VCaP (cell line): ENCODE data around the gene COL1A1.

Source experiments
- H3K27ac ChIP-seq: fragments of 450-650 bp; 2 replicates; pipeline ENCODE4 v1.5.1; 2017
- TF ChIP-seq, protein P1 (sequence below): fragments of 450-650 bp; conservative IDR thresholded peaks from 2 replicates; pipeline ENCODE4 v1.5.1; 2017; ENCODE audit warnings: mild to moderate bottlenecking, moderate library complexity

The COL1A1 gene

DNA sequence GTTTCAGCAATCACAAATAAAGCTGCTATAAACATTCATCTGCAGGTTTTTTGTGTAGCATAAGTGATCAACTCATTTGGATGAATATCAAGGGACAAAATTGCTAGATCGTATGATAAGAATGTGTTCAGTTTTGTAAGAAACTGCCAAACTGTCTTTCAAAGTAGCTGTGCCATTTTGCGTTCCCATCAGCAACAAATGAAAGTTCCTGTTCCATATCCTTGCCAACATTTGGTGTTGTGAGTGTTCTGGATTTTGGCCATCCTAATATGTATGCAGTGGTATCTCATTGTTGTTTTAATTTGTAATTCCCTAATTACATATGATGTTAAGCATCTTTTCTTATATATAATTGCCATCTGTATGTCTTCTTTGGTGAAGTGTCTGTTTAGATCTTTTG is 36.5 kb upstream of the COL1A1 start:
- H3K27ac ChIP-seq, result no peak overlapping the region
- TF ChIP-seq, protein P1, sequence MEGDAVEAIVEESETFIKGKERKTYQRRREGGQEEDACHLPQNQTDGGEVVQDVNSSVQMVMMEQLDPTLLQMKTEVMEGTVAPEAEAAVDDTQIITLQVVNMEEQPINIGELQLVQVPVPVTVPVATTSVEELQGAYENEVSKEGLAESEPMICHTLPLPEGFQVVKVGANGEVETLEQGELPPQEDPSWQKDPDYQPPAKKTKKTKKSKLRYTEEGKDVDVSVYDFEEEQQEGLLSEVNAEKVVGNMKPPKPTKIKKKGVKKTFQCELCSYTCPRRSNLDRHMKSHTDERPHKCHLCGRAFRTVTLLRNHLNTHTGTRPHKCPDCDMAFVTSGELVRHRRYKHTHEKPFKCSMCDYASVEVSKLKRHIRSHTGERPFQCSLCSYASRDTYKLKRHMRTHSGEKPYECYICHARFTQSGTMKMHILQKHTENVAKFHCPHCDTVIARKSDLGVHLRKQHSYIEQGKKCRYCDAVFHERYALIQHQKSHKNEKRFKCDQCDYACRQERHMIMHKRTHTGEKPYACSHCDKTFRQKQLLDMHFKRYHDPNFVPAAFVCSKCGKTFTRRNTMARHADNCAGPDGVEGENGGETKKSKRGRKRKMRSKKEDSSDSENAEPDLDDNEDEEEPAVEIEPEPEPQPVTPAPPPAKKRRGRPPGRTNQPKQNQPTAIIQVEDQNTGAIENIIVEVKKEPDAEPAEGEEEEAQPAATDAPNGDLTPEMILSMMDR, result no peak

DNA sequence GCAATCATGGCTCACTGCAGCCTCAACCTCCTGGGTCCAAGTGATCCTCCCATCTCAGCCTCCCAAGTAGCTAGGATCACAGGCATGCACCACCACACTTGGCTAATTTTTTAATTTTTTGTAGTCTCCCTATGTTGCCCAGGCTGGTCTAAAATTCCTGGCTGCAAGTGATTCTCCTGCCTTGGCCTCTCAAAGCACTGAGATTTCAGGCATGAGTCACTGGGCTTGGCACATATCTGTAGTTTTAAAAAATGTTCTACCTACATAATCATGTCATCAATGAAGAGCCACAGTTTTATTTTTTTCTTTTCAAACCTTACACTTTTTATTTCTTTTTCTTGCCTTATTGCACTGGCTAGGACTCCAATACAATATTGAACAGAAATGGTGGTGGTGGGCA is 33.1 kb upstream of the COL1A1 start:
- no peak overlapping the region for H3K27ac ChIP-seq
- TF ChIP-seq, protein P1, result no peak

DNA sequence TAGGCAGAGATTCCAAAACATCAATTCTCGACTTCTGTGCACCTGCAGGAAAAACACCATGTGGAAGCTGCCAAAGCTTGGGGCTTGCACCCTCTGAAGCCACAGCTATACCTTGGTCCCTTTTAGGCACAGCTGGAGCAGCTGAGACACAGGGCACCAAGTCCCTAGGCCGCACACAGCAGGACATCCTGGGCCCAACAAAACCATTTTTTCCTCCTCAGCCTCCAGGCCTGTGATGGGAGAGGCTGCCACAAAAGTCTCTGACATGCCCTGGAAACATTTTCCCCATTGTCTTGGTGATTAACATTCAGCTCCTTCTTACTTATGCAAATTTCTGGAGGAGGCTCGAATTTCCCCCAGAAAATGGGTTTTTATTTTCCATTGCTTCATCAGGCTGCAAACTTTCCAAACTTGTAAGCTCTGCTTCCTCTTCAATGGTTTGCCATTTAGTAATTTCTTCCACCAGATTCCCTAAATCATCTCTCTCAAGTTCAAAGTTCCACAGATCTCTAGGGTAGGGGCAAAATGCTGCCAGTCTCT is 24.3 kb upstream of the COL1A1 start:
- TF ChIP-seq, protein P1, result no peak

DNA sequence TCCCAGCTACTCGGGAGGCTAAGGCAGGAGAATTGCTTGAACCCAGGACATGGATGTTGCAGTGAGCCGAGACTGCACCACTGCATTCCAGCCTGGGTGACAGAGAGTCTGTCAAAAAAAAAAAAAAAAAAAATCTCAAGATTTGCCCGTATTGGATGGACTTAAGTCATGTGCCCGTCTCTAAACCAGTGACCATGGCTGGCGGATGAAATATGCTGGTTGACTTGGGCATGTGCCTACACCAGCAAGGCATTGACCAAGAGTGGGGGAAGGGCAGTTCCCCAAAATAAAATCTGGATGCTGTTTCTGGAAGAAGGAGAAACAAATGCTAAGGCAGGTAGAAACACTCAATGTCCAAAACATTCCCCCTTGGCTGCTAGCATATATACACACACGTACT is 21.5 kb upstream of the COL1A1 start:
- no peak overlapping the region for H3K27ac ChIP-seq
- TF ChIP-seq, protein P1, result no peak

More for the DNA sequence above, 24.3 kb upstream of the COL1A1 start:
- no peak overlapping the region for H3K27ac ChIP-seq

DNA sequence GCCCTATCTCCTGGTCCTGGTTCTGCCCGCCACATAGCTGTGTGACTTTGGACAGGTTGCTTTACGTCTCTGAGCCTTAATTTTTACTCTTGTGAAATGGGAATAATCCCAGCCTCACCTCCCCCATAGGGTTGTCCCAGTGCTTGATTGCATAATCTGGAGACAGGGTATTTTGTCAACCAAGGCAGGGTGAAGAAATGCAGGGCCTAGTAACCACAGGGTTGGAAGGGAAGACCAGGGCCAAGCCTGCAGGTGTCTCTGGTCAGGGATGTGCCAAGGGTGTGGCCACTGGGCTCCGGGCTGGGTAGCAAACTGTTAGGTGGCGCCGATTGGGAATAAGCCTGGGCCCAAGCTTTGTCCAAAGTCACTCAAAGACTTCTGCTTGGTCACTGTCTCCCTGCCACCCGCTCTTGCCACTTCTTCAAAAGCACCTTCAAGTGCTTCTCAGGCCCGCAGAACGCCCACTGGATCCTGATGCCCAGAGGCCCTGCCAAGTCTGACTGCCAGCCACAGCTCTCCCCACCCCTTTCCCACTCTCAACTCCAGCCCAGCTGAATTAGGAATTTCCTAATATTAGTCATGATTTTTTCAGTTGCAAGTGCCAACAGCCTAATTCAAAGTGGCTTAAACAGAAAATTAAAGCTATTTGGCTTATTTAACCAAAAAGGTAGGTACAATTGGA is 20.6 kb upstream of the COL1A1 start:
- H3K27ac ChIP-seq, result no peak overlapping the region
- TF ChIP-seq, protein P1, result no peak

DNA sequence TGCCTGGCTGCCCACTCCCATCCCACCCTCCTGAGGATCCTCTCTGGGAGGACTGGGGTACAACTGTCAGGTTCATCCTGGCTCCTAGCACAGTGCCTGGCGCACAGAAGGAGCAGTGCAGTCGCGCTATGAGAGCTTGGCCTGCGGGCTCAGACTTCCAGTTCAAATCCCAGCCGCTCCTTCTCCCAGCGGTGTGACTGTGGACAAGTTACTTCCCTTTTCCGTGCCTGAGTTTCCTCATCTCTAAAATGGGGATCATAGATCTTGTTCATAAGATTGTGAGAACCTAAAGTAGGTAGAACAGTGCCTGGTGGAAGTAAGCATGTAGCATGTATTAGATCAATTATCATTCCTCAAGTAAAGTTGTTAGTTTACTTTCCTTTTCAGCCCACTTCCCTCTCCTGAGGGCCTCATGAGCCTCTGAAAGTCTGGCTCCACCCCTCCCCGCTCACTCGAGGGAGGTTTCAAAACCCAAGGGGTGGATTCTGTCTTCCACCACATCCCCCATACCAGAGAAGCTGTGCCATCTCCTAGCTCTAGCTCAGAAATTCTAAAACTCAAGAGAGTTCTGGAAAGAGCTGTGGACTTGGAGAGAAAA is 19.9 kb upstream of the COL1A1 start:
- TF ChIP-seq, protein P1, result no peak
- no peak overlapping the region for H3K27ac ChIP-seq

DNA sequence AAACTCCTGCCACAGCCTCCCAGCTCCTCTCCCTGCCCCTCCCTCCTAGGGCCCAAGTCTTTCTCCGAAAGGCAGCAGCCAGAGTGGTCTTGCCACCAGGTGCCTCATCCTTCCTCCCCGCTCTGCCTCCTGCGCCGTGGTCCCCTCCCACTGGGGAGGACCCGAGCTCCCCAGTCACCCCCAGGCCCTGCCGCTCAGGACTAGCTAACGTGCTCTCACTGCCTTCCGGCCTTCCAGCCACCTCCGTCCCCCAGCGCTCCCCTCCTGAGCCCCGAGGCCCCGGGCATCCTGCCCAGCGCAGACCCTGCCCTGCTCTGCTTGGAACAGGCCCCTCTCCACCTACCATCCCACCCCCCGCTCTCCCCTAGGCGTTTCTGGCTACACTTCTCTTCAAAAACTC is 19.4 kb upstream of the COL1A1 start:
- no peak overlapping the region for H3K27ac ChIP-seq
- TF ChIP-seq, protein P1, result no peak
